GM23248 (cell line): Measurements from ENCODE around the gene CADPS. TPM values are rescaled to one million over a fixed set of nuclear protein-coding genes. Genes with fewer than 3 reads are reported as not detected.

ENCODE experiments used
- DNase-seq: peaks from one replicate; pipeline ENCODE4 v3.0.0-alpha.2; 2015
- H2AFZ ChIP-seq: fragments of 200-600 bp; sonication (generic); 2 replicates; pipeline ENCODE4 v1.6.1; 2016; ENCODE audit warnings: antibody characterized with exemption
- H3F3A ChIP-seq: fragments of 200-600 bp; sonication (generic); 2 replicates; pipeline ENCODE4 v1.6.1; 2016; ENCODE audit warnings: mild to moderate bottlenecking, antibody characterized with exemption, mixed run types; ENCODE audit not compliant: insufficient read depth
- H3K27ac ChIP-seq: fragments of 200-600 bp; sonication (generic); 2 replicates; pipeline ENCODE4 v1.5.1; 2016; ENCODE audit warnings: mild to moderate bottlenecking
- H3K27me3 ChIP-seq: fragments of 200-600 bp; sonication (generic); replicated peaks from 2 replicates; pipeline ENCODE4 v1.6.1; 2016; ENCODE audit warnings: mild to moderate bottlenecking; ENCODE audit not compliant: insufficient read depth
- H3K36me3 ChIP-seq: fragments of 200-600 bp; sonication (generic); 2 replicates; pipeline ENCODE4 v1.6.1; 2016; ENCODE audit warnings: low read depth, mild to moderate bottlenecking
- H3K4me1 ChIP-seq: fragments of 200-600 bp; sonication (generic); 2 replicates; pipeline ENCODE4 v1.6.1; 2016; ENCODE audit warnings: mild to moderate bottlenecking; ENCODE audit not compliant: insufficient read depth
- H3K4me2 ChIP-seq: fragments of 200-600 bp; sonication (generic); one replicate; pipeline ENCODE4 v1.6.1; 2016; ENCODE audit warnings: mild to moderate bottlenecking; ENCODE audit not compliant: unreplicated experiment
- H3K4me3 ChIP-seq: fragments of 200-600 bp; sonication (generic); 2 replicates; pipeline ENCODE4 v1.5.1; 2016; ENCODE audit warnings: mild to moderate bottlenecking
- H3K79me2 ChIP-seq: fragments of 200-600 bp; sonication (generic); 2 replicates; pipeline ENCODE4 v1.6.1; 2016; ENCODE audit warnings: mild to moderate bottlenecking; ENCODE audit not compliant: insufficient read depth
- H3K9ac ChIP-seq: fragments of 200-600 bp; sonication (generic); 2 replicates; pipeline ENCODE4 v1.6.1; 2016; ENCODE audit warnings: mild to moderate bottlenecking
- H3K9me2 ChIP-seq: fragments of 200-600 bp; sonication (generic); 2 replicates; pipeline ENCODE4 v1.6.1; 2016; ENCODE audit warnings: mixed run types, mild to moderate bottlenecking, moderate library complexity; ENCODE audit not compliant: insufficient read depth
- H3K9me3 ChIP-seq: fragments of 200-600 bp; sonication (generic); one replicate; pipeline ENCODE4 v1.6.1; 2017; ENCODE audit warnings: low read depth
- H4K20me1 ChIP-seq: fragments of 200-600 bp; sonication (generic); 2 replicates; pipeline ENCODE4 v1.6.0; 2016; ENCODE audit not compliant: insufficient read depth
- EZH2 ChIP-seq: fragments of 200-600 bp; sonication (generic); IDR thresholded peaks from 2 replicates; pipeline ENCODE4 v1.6.1; 2018; ENCODE audit warnings: antibody characterized with exemption, mild to moderate bottlenecking; ENCODE audit not compliant: insufficient read depth, poor library complexity, severe bottlenecking
- EZH2phosphoT487 ChIP-seq: fragments of 200-600 bp; sonication (generic); IDR thresholded peaks from 2 replicates; pipeline ENCODE4 v1.6.1; 2018; ENCODE audit warnings: antibody characterized with exemption, moderate library complexity, mild to moderate bottlenecking, low read depth; ENCODE audit not compliant: insufficient read depth
- WGBS, 2 experiments: methylation state at CpG; one replicate each; pipeline ENCODE4 v1.1.6; 2015 to 2017; ENCODE audit warnings: low lambda C conversion rate in 2 of 2, low coverage in 1 of 2; ENCODE audit errors: missing lambda C conversion rate in 2 of 2; 5-methylcytosine and 5-hydroxymethylcytosine counted together
- in situ Hi-C: fragments of 300-500 bp; cut with MboI; formaldehyde crosslinking; loops from 2 replicates; pipeline ENCODE4 v1.15.0; 2020
- polyA plus RNA-seq: library from polyadenylated mRNA; unstranded; fragments of >200 nt; fragmentation: Nextera tagmentation; extraction: Ambion mirVana; gene quantifications from 2 replicates; pipeline ENCODE4 v1.2.1, GENCODE V29; 2016
- total RNA-seq: library from RNA; depleted of rRNA; stranded (reverse); fragments of >200 nt; shearing (Covaris generic); gene quantifications from 2 replicates; pipeline ENCODE4 v1.2.3, GENCODE V29; 2014

CADPS gene
- total and polyA plus RNA-seq, 2 experiments from 2014 or later = 3.0 to 4.1 TPM

DNA sequence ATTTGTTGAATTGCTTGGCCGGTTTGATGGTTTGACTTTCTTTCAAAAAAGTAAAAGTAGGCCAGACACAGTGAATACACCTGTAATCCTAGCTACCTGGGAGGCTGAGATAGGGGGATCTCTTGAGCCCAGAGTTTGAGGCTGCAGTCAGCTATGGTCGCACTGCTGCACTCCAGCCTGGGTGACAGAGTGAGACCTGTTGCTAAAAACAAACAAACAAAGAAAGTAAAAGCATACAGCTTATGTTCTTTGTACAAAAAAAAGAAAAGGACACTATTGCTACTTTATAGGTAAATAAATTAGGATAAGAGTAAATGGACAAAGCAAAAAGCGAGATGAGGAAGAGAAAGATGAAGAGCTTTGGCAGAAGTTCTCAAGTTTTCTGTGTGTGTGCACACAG lies 488.0 kb downstream of the CADPS start:
- Histone ChIP-seq H3K4me3 (no peak overlapping the region), H2AFZ (no peak overlapping the region), H3K9me3 (no peaks in the 10 kb centered on the region), H3K27me3 (peaks cover 10% of the 10 kb centered on the region; the same call in 1 of the 2 replicates), H3K36me3 (no peaks in the 10 kb centered on the region), H4K20me1 (no peaks in the 10 kb centered on the region), H3K4me2 (no peak overlapping the region), H3K9ac (no peak overlapping the region), H3F3A (no peaks in the 10 kb centered on the region), H3K79me2 (no peaks in the 10 kb centered on the region), H3K4me1 (no peaks in the 10 kb centered on the region), H3K27ac (no peak overlapping the region), H3K9me2 (no peaks in the 10 kb centered on the region)
- in situ Hi-C loops = no loop called here
- WGBS, 2 experiments = 54 to 56% methylated on average over 3 of the region's 3 CpGs
- no peak for DNase-seq
- no peak for TF ChIP-seq EZH2phosphoT487

DNA sequence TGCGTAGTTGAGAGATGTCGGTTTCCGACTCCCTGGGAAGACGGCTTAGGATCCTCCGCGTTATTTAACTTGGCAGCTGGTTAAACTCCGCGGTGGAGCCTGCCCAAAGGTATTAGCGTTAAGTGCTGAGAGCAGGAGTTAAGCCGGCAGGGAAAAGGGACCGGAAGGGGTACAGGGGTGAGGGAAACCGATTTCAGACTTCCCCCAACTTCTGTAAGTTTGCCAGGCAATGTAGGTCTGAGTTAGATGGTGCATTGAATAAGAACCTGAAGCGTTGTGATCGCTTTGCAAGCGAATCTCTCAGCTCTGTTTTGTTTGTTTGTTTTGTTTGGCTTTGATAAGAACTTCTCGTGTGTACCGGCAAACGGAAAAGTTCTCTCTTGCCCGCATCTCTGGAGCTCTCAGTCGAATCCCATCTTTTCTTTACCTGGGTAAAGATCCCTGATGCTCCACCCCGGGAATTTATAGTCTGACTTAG lies 495.9 kb downstream of the CADPS start:
- WGBS, 2 experiments = 9 to 12% methylated on average over 21 of the region's 21 CpGs
- H4K20me1 ChIP-seq = no peaks in the 10 kb centered on the region
- no peak overlapping the region for H3K4me3 ChIP-seq
- no peak for DNase-seq
- peak; percentile 64 for TF ChIP-seq EZH2
- no peak for TF ChIP-seq EZH2phosphoT487
- H3K9me2 ChIP-seq = no peaks in the 10 kb centered on the region
- no peak overlapping the region for H3K4me2 ChIP-seq
- no peaks in the 10 kb centered on the region for H3F3A ChIP-seq
- no peak overlapping the region for H3K9ac ChIP-seq
- no peaks in the 10 kb centered on the region for H3K36me3 ChIP-seq
- peaks cover 89% of the 10 kb centered on the region for H3K27me3 ChIP-seq
- in situ Hi-C loops = no loop called here
- H3K79me2 ChIP-seq = no peaks in the 10 kb centered on the region
- H3K27ac ChIP-seq = no peak overlapping the region
- no peak overlapping the region for H2AFZ ChIP-seq
- no peaks in the 10 kb centered on the region for H3K9me3 ChIP-seq
- H3K4me1 ChIP-seq = no peaks in the 10 kb centered on the region; the same call in 1 of the 2 replicates

DNA sequence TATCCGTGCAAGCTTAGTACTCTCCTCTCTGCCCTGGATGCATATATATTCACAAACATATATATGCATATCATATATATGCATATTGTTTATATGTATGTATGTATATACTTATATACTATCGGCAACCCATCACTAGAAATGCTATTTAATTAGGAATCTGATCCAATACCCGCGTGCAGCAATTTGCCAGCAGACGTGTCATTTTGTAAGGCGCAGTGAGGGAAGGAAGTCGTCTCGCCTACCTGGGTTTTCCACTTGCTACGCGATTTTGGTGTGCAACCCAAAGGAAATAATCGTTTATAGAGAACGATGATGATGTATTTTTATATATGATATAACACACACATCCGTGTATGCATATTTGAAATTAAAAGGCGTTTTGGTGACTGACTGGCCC lies 496.3 kb downstream of the CADPS start:
- peaks cover 93% of the 10 kb centered on the region for H3K27me3 ChIP-seq
- TF ChIP-seq EZH2phosphoT487 = no peak
- TF ChIP-seq EZH2 = no peak
- H3K36me3 ChIP-seq = no peaks in the 10 kb centered on the region
- H3K4me2 ChIP-seq = no peak overlapping the region
- no peak overlapping the region for H2AFZ ChIP-seq
- no peak overlapping the region for H3K27ac ChIP-seq
- no peaks in the 10 kb centered on the region for H3K9me2 ChIP-seq
- no peaks in the 10 kb centered on the region for H4K20me1 ChIP-seq
- 23 to 24% methylated on average over 14 of the region's 14 CpGs for WGBS, 2 experiments
- no peaks in the 10 kb centered on the region for H3K9me3 ChIP-seq
- no peak overlapping the region for H3K4me3 ChIP-seq
- DNase-seq = no peak
- no peaks in the 10 kb centered on the region; the same call in 1 of the 2 replicates for H3K4me1 ChIP-seq
- no peaks in the 10 kb centered on the region for H3K79me2 ChIP-seq
- no peaks in the 10 kb centered on the region for H3F3A ChIP-seq
- no peak overlapping the region for H3K9ac ChIP-seq
- in situ Hi-C loops = no loop called here

DNA sequence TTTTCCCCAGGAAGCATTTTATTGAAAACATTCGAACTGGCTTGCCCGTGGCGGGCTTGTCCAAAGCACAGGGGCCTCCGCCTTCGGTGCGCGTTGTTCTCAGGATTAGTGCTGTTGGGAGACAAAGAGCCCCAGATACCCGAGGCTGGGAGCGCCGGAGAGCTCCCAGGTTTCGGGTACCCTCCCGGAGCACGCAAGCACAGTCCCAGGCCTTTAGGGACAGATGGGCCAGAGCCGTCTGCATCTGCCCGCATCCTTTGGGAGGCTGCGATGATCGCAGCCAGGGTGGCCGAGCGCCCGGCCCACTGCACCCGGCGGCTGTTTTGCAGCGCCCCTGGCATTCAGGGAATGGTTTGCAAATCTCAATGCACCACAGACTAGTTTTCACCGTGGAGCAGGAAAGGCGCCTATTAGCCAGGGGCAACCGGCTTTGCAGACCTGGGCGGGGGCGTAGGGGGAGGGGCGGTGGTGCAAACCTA lies 496.9 kb downstream of the CADPS start:
- no peaks in the 10 kb centered on the region for H3F3A ChIP-seq
- no peaks in the 10 kb centered on the region for H3K9me3 ChIP-seq
- in situ Hi-C loops = no loop called here
- WGBS, 2 experiments = 5 to 9% methylated on average over 19 to 29 of the region's 29 CpGs
- peaks cover 99% of the 10 kb centered on the region for H3K27me3 ChIP-seq
- H3K9me2 ChIP-seq = no peaks in the 10 kb centered on the region
- H3K4me3 ChIP-seq = no peak overlapping the region
- DNase-seq = no peak
- H2AFZ ChIP-seq = no peak overlapping the region
- H3K9ac ChIP-seq = no peak overlapping the region
- TF ChIP-seq EZH2phosphoT487 (0 out of 2 replicates have a peak, but pooled peaks have one; percentile 22), EZH2 (no peak)
- no peaks in the 10 kb centered on the region; the same call in 1 of the 2 replicates for H3K4me1 ChIP-seq
- no peak overlapping the region for H3K27ac ChIP-seq
- no peak overlapping the region for H3K4me2 ChIP-seq
- H4K20me1 ChIP-seq = no peaks in the 10 kb centered on the region
- H3K79me2 ChIP-seq = no peaks in the 10 kb centered on the region
- H3K36me3 ChIP-seq = no peaks in the 10 kb centered on the region
